Forelimb muscle (tissue), 1 donor: ENCODE data around the gene TMEM156. TPM values are rescaled to one million over a fixed set of nuclear protein-coding genes. Genes with fewer than 3 reads are reported as not detected.
"Not testable (repeated sequence)": the region's sequence is repeated elsewhere in the genome, so short reads cannot be mapped to it uniquely, and the experiment has no call there.

Experiments
- DNase-seq: peaks from one replicate; pipeline ENCODE4 v3.0.0-alpha.2; 2013; ENCODE audit warnings: low read depth
- polyA plus RNA-seq: library from polyadenylated mRNA; unstranded; fragments of 120-200 nt; gene quantifications from one replicate; pipeline ENCODE4 v1.2.1, GENCODE V29; 2013; ENCODE audit not compliant: insufficient read length

The TMEM156 gene
- polyA plus RNA-seq, 1 donor: 0.18 TPM

DNA sequence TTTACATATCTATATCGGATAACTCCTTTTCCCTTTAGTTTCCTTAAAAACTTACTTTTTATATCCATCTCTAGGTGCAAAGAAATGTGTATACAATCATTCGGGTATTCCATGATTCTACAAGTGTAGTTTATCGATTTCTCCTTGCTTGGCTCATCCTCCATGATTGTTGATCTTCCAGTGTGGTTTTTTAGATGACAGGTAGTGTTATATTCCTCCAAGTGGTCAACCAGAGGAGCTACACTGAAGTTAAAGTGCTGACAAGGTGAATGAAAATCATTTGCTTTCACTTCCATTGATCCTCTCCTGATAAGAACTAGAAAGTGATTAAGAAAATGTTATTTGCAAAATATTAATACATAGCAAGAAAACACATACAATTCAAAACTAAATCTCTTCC, 38.5 kb downstream of the TMEM156 start:
- no peak for DNase-seq

DNA sequence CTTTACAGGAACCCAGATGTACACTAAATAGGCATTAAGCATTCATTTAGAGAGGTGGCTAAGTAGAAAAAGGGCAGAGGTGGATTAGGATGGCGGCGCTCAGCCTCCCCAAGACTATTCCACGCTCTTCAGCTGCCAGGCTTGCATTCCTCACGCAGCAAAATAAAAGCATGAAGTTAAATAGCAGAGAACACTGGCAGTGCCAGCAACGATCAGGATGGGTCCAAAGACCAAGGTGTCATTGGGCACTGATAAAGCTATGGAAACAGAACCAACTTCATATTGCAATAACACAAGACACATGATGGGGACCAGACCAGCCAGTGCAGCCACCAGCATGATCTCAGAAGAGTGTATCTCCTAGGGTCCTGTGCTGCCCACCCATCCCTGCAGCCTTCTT, 42.0 kb downstream of the TMEM156 start:
- DNase-seq: no peak

DNA sequence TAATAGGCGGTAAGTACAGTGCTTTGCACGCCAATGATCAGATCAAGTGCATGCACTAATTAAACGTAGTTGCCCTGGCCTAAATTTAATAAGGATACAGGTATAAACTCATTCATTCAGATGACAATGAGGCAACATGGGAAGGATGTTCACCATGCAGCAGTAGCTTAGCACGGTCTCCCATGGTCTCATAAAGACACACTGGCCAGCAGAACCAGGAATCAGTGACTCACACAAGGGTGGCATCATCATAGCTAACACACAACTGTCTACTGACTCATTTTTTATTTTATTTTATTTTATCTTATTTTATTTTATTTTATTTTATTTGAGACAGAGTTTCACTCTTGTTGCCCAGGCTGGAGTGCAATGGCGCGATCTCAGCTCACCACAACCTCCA, 42.7 kb downstream of the TMEM156 start:
- DNase-seq: no peak

- not testable (repeated sequence) for DNase-seq
Measured at GRCh38 chr4:38988353-38988752, 43.9 kb downstream of the TMEM156 start.

DNA sequence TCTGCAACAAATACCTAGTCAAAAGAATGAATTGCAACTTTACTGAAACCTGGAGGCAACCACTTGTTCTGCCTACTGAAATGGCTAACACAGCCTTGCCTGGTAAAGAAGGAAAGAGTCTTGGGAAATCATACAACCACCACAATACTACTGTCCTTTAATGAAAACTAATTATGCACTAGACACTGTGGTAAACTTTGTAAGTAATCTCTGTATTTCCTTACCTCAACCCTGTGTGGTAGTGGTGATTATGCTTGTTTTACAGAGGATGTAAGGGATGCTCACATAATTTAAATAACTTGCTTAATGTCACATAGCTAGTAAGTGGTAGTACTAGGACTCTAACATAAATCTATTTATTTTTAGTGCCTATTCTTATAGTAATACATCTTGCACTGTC, 44.7 kb downstream of the TMEM156 start:
- DNase-seq: no peak

DNA sequence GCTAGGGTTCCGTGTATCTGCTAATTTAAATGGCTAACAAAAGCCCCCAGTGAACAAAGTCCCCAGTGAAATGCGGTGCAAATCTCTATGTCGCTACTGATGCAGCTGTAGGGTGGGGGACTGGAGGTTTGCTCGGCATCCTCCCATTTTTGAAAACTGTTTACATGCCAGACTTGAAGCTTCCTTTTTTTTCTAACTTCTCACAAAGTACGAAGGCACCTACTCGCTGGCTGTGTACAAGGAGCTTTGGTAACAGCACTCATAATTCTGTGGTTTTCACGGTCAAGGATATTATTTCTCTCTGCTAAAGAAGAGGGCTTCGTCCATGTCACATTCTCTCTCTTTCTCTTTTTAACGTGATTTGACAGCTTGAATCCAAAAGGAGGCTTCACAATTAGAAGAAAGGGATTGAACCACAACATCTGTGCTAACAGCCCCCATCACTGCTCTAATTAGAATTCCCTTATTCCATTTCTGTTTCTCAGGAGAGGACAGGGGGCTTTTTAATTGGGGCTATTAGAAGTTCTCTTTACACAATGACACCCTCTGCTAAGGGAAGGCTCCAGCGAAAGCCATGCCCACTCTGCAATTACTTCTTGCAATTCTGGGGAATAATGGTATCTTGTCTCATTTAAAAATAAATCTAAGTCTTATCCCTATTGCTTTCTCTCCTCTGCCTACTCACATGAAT, 46.7 kb downstream of the TMEM156 start:
- DNase-seq: no peak

DNA sequence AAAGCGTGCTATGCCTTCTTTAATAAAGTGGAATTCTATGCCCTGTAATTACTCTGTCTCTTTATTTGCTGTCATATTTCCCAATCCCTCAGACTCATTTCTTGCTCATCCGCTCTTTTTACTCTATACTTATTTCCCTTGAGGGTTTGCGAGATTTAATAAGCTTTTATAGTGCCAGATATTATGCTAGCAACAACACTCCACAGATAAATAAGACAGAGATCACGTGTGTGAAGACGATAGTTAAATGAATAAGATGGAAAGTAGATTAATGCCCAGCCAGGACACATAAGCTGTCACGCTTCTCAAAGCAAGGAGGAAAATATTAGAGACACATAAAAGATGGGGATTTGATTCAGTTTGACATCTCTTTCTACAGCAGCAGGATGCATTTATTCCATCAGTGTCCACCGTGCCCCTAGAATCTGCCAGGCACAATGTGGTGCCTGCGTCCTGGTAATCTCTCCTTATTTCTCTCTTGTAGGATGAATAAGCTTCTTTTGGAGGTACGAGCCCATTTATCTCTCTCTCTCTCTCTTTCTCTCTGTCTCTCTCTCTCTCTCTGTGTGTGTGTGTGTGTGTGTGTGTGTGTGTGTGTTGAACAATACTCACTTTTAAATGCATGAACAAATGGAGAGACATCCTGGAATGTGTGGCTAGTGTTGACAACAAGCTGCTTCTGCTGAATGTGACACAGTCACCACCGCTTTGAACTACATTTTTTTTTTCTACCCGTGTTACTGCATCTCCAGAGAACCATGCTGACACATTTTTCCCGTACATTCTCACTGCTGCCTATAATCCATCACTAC, 48.2 kb downstream of the TMEM156 start:
- no peak for DNase-seq

GRCh38 chr4:38983291-38983690, 48.9 kb downstream of the TMEM156 start:
- no peak for DNase-seq

- no peak for DNase-seq
Measured at GRCh38 chr4:38982361-38983095, 49.7 kb downstream of the TMEM156 start.

DNA sequence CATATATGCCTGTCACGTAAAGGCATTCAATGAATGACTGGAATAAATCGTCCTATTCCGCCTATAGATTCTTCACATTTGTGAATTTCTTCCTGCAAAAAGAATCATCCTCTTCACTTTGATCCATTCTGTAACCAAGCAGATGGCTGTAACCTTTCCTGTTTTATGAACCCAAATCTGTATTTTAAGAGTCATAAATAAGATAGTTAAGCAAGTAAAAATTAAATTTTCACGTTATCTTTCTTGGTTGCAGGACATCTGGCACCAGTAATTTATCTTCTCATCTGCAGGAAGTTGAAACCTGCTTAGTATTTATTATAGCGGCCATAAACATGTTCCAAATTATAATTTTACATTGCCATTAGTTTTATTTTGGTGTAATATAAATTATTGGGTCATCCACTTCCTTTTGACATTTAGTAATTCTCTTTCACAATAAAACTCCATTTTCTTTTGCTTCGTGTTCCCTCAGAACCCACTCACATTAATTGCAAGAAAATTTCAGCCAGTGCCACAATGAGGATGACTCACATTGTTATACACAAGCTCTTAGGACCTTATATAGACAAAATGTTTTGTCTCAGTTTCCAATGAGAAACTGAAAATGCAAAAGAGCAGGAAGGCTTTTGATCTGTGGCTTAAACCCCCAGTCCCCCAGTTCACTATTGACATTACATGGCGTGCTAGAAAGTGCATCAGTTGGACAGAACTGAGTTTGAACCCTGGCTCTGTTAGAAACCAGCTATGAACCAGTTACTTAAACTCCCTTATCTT, 51.1 kb downstream of the TMEM156 start:
- DNase-seq: no peak

- DNase-seq: no peak
Measured at GRCh38 chr4:38979511-38980230, 52.5 kb downstream of the TMEM156 start.

DNA sequence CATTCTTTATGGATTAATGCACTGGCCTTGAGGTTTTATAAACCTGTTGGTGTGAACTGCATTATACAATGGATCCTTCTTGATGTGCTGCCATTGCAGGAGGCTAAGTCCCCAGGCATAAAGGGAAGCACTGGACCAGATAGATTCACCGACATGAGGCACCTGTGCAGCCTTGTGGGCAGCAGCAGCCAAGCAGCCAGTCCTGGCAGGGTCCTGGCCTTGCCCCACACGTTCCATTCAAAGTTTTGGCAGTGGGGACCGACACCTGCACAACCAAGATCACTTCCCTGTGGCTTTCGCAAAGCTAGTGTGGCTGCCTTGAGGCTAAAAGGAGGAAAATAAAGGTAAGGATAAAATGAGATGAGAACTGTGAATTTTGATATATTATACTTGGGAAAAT, 53.1 kb downstream of the TMEM156 start:
- no peak for DNase-seq

- DNase-seq: no peak
Measured at GRCh38 chr4:38976308-38976707, 55.9 kb downstream of the TMEM156 start.

DNA sequence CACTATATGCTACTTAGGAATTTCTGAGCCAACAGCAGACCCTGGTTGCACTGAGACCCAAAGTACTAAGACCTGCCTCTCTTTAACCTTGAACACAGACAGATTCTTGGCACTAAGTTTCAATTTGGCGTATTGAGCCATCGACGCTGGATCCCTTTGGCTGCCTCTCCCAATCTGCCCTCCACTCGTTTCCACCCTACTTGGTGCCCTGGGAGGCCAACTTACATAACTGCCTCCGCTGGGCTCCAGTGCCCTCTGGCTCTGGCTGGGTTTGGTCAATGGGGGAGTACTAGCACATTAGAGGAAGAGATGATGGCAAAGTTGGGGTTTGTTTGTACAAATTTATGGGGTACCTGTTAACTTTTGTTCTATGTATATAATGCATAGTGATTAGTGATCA, 63.5 kb downstream of the TMEM156 start:
- DNase-seq: no peak

DNA sequence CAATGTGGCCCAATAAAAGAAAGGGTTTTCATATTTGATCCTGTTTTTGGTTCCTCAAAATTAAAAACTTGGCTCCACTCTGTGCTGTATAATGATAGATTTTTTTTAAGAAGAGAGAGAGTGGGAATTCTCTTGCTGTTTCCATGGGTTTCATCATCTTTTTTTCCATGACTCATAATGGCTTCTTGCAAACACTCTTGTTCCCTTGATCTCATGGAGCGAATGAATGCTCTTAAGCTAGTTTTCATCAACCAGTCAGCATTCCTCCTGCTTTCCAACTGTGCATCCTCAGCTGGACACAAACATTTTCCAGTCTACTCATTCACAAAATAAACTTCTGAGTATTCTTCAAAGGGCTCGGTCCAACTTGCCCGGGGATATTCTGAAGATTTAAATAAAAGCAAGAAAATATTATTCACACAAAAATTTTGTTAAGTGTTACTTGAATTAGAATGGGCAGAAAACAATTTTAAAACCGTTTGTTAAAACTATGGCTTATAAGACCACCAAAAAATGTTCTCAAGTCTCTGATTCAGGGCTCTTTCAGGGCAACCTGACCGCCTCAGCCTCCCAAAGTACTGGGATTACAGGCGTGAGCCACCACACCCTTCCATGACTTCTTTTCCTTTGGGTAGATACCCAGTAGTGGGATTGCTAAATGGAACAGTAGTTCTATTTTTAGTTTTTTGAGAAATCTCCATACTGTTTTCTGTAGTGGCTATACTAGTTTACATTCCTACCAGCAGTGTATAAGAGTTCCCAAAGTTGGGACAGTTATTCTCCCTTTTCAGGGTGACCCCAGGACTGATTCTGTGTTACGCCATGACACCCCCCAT, 64.7 kb downstream of the TMEM156 start:
- DNase-seq: no peak

- DNase-seq: no peak
Measured at GRCh38 chr4:38965866-38966265, 66.3 kb downstream of the TMEM156 start.

DNA sequence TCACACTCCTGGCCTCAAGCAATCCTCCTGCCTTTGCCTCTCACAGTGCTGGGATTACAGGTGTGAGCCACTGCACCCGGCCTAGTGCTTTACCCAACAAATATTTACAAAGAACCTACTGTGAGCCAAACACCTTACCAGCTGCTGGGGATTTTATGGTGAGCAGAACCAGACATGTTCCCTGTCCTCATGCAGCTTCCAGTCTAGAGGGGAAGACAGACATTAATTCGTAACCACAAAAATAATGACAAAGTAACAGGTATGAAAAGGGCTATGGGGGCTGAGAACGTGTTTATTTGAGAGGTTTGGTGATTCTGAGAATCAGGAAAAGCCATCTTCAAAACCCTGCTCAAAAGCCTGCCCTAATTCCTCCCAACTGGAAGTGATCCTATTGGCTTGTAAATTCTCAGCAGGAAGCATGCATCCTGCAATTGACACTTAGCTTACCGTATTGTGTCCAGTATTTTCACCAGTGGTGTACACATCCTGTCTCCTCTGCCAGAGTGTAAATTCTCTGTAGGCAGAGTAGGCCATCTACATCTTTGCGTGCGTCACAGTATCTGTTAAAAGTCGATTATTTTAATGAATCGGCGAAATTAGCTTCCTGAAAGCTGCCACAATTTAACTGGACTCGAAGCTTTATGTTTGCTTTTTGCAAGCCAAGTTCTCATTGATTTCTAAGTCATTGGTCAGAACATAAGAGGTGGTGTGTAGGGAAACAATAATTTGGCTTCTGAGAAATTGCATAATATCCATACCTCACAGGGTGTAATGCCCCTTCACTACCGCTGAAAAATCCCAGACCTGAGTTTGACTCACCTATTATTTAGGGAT, 67.0 kb downstream of the TMEM156 start:
- DNase-seq: no peak

DNA sequence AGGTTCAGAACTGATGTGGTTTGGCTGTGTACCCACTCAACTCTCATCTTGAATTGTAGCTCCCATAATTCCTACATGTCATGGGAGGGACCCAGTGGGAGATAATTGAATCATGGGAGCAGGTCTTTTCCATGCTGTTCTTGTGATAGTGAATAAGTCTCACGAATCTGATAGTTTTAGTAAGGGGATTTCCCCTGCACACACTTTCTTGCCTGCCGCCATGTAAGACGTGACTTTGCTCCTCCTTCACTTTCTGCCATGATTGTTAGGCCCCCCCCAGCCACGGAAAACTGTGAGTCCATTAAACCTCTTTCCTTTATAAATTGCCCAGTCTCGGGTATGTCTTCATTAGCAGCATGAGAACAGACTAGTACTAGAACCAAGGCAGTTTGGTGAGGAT, 73.0 kb downstream of the TMEM156 start:
- DNase-seq: not testable (repeated sequence)

- DNase-seq: no peak
Measured at GRCh38 chr4:38958453-38959190, 73.6 kb downstream of the TMEM156 start.
